HepG2 (cell line): ENCODE measurements around the gene RASGRP4. TPM values are rescaled to one million over a fixed set of nuclear protein-coding genes. Genes with fewer than 3 reads are reported as not detected.

Experiments used
- ATAC-seq: fragments of 200-7000 bp; cut with Tn5 transposase; 3 replicates; pipeline ENCODE4 v1.9.1; 2020; ENCODE audit warnings: mild to moderate bottlenecking, moderate library complexity
- BruUV-seq: library from RNA; stranded (reverse); fragments of 400-500 nt; replicated peaks from 2 replicates; lab custom pipeline; 2021; lab: Mats Ljungman, UMichigan
- CTCF ChIA-PET: fragments of 300-600 bp; formaldehyde crosslinking; extraction: SDS; loops from one replicate; lab custom pipeline; 2021; ENCODE audit warnings: low total read pairs, inconsistent platforms, low intra/inter-chr PET ratio; lab: Yijun Ruan, JAX
- POLR2A ChIA-PET: fragments of 350-600 bp; sonication (Branson Sonifier 250); formaldehyde crosslinking; loops from one replicate; lab custom pipeline; 2020; ENCODE audit warnings: antibody characterized with exemption, inconsistent platforms; lab: Yijun Ruan, JAX
- DNase-seq: peaks from one replicate; pipeline ENCODE4 v3.0.0-alpha.2; 2015; ENCODE audit warnings: low spot score
- FAIRE-seq: peaks from 3 replicates; lab custom pipeline; 2011; peaks lifted over from hg19 to GRCh38; lab: Jason Lieb, UNC
- H2AFZ ChIP-seq: one replicate; pipeline ENCODE4 v1.6.1; 2011; ENCODE audit warnings: low read length, inconsistent platforms
- H3K27ac ChIP-seq: fragments of 300-600 bp; 3 replicates; pipeline ENCODE4 v1.8.0; 2011; ENCODE audit warnings: mixed run types, mild to moderate bottlenecking, mixed read lengths, low read length, inconsistent platforms; ENCODE audit not compliant: insufficient read depth; ENCODE audit errors: extremely low read length
- H3K27me3 ChIP-seq, 2 experiments: fragments of 200-600 bp in 1 of 2; 2 replicates in 1 of 2; 3 replicates in 1 of 2; pipeline versions ENCODE4 v1.6.0 to v1.8.0; 2011; ENCODE audit warnings: low read length in 2 of 2, mild to moderate bottlenecking in 2 of 2, moderate library complexity in 2 of 2, inconsistent platforms in 1 of 2; ENCODE audit not compliant: insufficient read depth in 2 of 2, control insufficient read depth in 1 of 2
- H3K36me3 ChIP-seq, 2 experiments: fragments of 200-600 bp in 1 of 2; replicated peaks in 1 of 2; 2 replicates in 1 of 2; 3 replicates in 1 of 2; pipeline versions ENCODE4 v1.5.1 to v1.8.0; 2011; ENCODE audit warnings: low read length in 2 of 2, inconsistent platforms in 1 of 2; ENCODE audit not compliant: insufficient read depth in 2 of 2, control insufficient read depth in 1 of 2
- H3K4me1 ChIP-seq: 2 replicates; pipeline ENCODE4 v1.5.1; 2012; ENCODE audit warnings: low read length, inconsistent platforms; ENCODE audit not compliant: insufficient read depth
- H3K4me2 ChIP-seq: 2 replicates; pipeline ENCODE4 v1.6.0; 2011; ENCODE audit warnings: low read depth, low read length, inconsistent platforms
- H3K4me3 ChIP-seq, 3 experiments: fragments of 200-600 bp in 1 of 3; sonication (generic), shearing (Covaris generic) in 1 of 3; replicated peaks in 1 of 3; 2 replicates each; pipeline ENCODE4 v1.5.1; 2011 to 2016; ENCODE audit warnings: low read length in 3 of 3, inconsistent platforms in 2 of 3, low read depth in 2 of 3, mild to moderate bottlenecking in 2 of 3, control low read depth in 1 of 3, mixed read lengths in 1 of 3; ENCODE audit not compliant: insufficient read depth in 1 of 3
- H3K79me2 ChIP-seq: one replicate; pipeline ENCODE4 v1.6.1; 2011; ENCODE audit warnings: low read length, inconsistent platforms; ENCODE audit not compliant: insufficient read depth
- H3K9ac ChIP-seq: 2 replicates; pipeline ENCODE4 v1.6.0; 2011; ENCODE audit warnings: mild to moderate bottlenecking, low read depth, low read length, inconsistent platforms; ENCODE audit not compliant: insufficient read depth
- H3K9me3 ChIP-seq: 2 replicates; pipeline ENCODE4 v1.5.1; 2012; ENCODE audit warnings: mild to moderate bottlenecking, low read length
- H4K20me1 ChIP-seq: 2 replicates; pipeline ENCODE4 v1.6.0; 2011; ENCODE audit warnings: inconsistent platforms, mild to moderate bottlenecking, low read length, moderate library complexity; ENCODE audit not compliant: insufficient read depth
- HCFC1 ChIP-seq: fragments of 150-350 bp; IDR thresholded peaks from 2 replicates; pipeline ENCODE4 v1.6.1; 2014; ENCODE audit warnings: low read depth, low read length
- HIC2 ChIP-seq: sonication (generic); formaldehyde crosslinking; IDR thresholded peaks from 2 replicates; pipeline ENCODE4 v1.9.0; 2022; ENCODE audit warnings: low read depth, missing genetic modification reagents
- MED8 ChIP-seq: sonication (generic); formaldehyde crosslinking; IDR thresholded peaks from 2 replicates; pipeline ENCODE4 v1.8.1; 2023; ENCODE audit warnings: mild to moderate bottlenecking, missing genetic modification reagents; ENCODE audit not compliant: insufficient replicate concordance
- SRSF9 ChIP-seq: fragments of 200-400 bp; formaldehyde crosslinking; IDR thresholded peaks from 2 replicates; pipeline ENCODE4 v1.6.1; 2018; ENCODE audit warnings: borderline replicate concordance, mild to moderate bottlenecking, low read depth, low read length; ENCODE audit not compliant: insufficient read depth, poor library complexity, severe bottlenecking
- ZBED4 ChIP-seq: sonication (generic); formaldehyde crosslinking; IDR thresholded peaks from 2 replicates; pipeline ENCODE4 v1.4.0; 2020; ENCODE audit warnings: missing genetic modification reagents, borderline replicate concordance
- ZNF253 ChIP-seq: sonication (generic); formaldehyde crosslinking; IDR thresholded peaks from 2 replicates; pipeline ENCODE4 v1.8.0; 2022; ENCODE audit warnings: mild to moderate bottlenecking, missing genetic modification reagents, borderline replicate concordance
- ZNF354B ChIP-seq: sonication (generic); formaldehyde crosslinking; IDR thresholded peaks from 2 replicates; pipeline ENCODE4 v1.8.0; 2022; ENCODE audit warnings: mild to moderate bottlenecking, missing genetic modification reagents
- ZNF382 ChIP-seq: sonication (generic); formaldehyde crosslinking; IDR thresholded peaks from 2 replicates; pipeline ENCODE4 v1.5.0; 2020; ENCODE audit warnings: missing genetic modification reagents, mild to moderate bottlenecking, borderline replicate concordance
- WGBS: methylation state at CpG from one replicate; pipeline ENCODE4 v1.1.6; 2017; ENCODE audit warnings: low lambda C conversion rate; 5-methylcytosine and 5-hydroxymethylcytosine counted together
- in situ Hi-C: cut with HindIII; loops from 2 replicates; pipeline ENCODE4 v1.10.0; 2017; ENCODE audit warnings: low pct_unique_long_range_greater_than_20kb; ENCODE audit not compliant: extremely low pct_ligation_motif_present
- intact Hi-C: fragments of 100-400 bp; cut with micrococcal nuclease; formaldehyde crosslinking; loops from one replicate; pipeline ENCODE4 v1.10.0; 2022; ENCODE audit not compliant: unreplicated experiment
- polyA plus RNA-seq, 8 experiments: library from polyadenylated mRNA; depleted of rRNA in 3 of 8; stranded (reverse) in 7 of 8; unstranded in 1 of 8; fragments of >200 nt; fragmentation: Illumina TruSeq in 4 of 8; extraction: Trizol in 4 of 8; gene quantifications; 2 replicates each; pipeline versions ENCODE4 v1.2.1 to v1.2.3, GENCODE V29; 2011 to 2016; ENCODE audit warnings: low read depth in 4 of 8, missing spikeins in 1 of 8, mixed read lengths in 1 of 8; ENCODE audit not compliant: insufficient read depth in 1 of 8
- total RNA-seq, 5 experiments: library from RNA; depleted of rRNA; stranded (reverse); fragments of >200 nt; fragmentation: Illumina TruSeq; extraction: Trizol; gene quantifications; 2 replicates each; pipeline ENCODE4 v1.2.3, GENCODE V29; 2016; ENCODE audit warnings: low read depth in 1 of 5

RASGRP4 gene
- total and polyA plus RNA-seq, 2 of the 13 experiments (the other 11 are each of a cell fraction or from before 2014, with no cell fraction given): not detected

- Histone ChIP-seq H3K79me2 (no peaks in the 10 kb centered on the region), H3K27ac (no peak overlapping the region), H3K36me3 (no peaks in the 10 kb centered on the region), H3K4me1 (0 out of 2 replicates have a peak, but pooled peaks cover 4% of the 10 kb centered on the region), H3K9ac (no peak overlapping the region), H3K27me3 (peaks cover 6 to 38% of the 10 kb centered on the region in 2 experiments; a peak in 4 of 5 replicates), H3K4me2 (no peak overlapping the region), H3K4me3 (no peak overlapping the region), H4K20me1 (no peaks in the 10 kb centered on the region), H3K9me3 (no peaks in the 10 kb centered on the region), H2AFZ (no peak overlapping the region)
- 0% methylated on average over 1 of the region's 1 CpG for WGBS
- no peak for DNase-seq
- ChIA-PET CTCF (no interaction called here), POLR2A (no interaction called here)
- FAIRE-seq: no peak
- intact Hi-C loops: no loop called here
- ATAC-seq: no peak
- TF ChIP-seq SRSF9 (no peak), ZNF253 (CRISPR knock-in tag) (no peak), HCFC1 (no peak), MED8 (no peak), HIC2 (no peak), ZNF382 (CRISPR knock-in tag) (no peak), ZNF354B (no peak), ZBED4 (CRISPR knock-in tag) (no peak)
- in situ Hi-C loops: no loop called here
- BruUV-seq: no TSS peak
Observed at GRCh38 chr19:38399537-38399936, 26.5 kb downstream of the RASGRP4 start.
